ENCODE measurements around the gene CERT1.

The CERT1 gene

DNA sequence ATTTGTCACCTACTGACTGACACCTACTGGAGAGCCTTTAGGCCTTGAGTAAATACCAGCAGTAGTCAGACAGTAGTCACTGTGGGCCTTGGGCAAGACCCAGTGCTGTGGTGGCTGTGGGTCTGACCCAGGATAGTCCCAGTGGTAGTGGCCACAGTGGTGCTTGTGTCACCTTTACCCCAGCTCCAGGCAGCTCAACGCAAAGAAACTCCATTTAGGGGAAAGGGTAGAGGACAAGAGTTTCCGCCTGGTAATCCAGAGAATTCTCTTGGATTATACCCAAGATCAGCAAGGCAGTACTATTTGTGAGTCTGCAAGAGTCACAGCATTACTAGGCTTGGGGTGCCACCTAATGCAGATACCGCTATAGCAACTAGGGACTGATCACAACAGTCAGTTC lies 28.9 kb downstream of the CERT1 start:
- H3K4me1 ChIP-seq (ENCODE audit: insufficient read depth, low read length, severe bottlenecking) = no peaks in the 10 kb centered on the region
- H3K9me3 ChIP-seq (ENCODE audit: low read length) = peaks cover 16% of the 10 kb centered on the region
- peaks cover 23% of the 10 kb centered on the region for H3K36me3 ChIP-seq (ENCODE audit: insufficient read depth, low read length)
- H2AFZ ChIP-seq (ENCODE audit: low read length) = no peak overlapping the region
- H3K4me3 ChIP-seq (ENCODE audit: low read depth, low read length, poor library complexity, severe bottlenecking) = no peak overlapping the region
- no peak overlapping the region for H3K27ac ChIP-seq (ENCODE audit: low read depth, low read length, poor library complexity, severe bottlenecking)
- no peak overlapping the region for H3K9ac ChIP-seq (ENCODE audit: low read length)
- no peaks in the 10 kb centered on the region for H4K20me1 ChIP-seq (ENCODE audit: insufficient read depth, low read length)
- no peaks in the 10 kb centered on the region for H3K27me3 ChIP-seq (ENCODE audit: insufficient read depth, low read length)
- H3K4me2 ChIP-seq (ENCODE audit: low read length) = no peak overlapping the region
- H3K9me2 ChIP-seq (ENCODE audit: low read depth, low read length) = no peaks in the 10 kb centered on the region
- TF ChIP-seq EZH2 (IDR thresholded peaks at IDR 0.05; ENCODE audit: borderline replicate concordance, low read length) = no peak
- TF ChIP-seq, protein P1, sequence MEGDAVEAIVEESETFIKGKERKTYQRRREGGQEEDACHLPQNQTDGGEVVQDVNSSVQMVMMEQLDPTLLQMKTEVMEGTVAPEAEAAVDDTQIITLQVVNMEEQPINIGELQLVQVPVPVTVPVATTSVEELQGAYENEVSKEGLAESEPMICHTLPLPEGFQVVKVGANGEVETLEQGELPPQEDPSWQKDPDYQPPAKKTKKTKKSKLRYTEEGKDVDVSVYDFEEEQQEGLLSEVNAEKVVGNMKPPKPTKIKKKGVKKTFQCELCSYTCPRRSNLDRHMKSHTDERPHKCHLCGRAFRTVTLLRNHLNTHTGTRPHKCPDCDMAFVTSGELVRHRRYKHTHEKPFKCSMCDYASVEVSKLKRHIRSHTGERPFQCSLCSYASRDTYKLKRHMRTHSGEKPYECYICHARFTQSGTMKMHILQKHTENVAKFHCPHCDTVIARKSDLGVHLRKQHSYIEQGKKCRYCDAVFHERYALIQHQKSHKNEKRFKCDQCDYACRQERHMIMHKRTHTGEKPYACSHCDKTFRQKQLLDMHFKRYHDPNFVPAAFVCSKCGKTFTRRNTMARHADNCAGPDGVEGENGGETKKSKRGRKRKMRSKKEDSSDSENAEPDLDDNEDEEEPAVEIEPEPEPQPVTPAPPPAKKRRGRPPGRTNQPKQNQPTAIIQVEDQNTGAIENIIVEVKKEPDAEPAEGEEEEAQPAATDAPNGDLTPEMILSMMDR (IDR thresholded peaks at IDR 0.05; ENCODE audit: low read length) = no peak
- no peaks in the 10 kb centered on the region; the same call in none of the 2 replicates for H3F3A ChIP-seq (ENCODE audit: insufficient read depth, low read length)
- H3K79me2 ChIP-seq (ENCODE audit: insufficient read depth, low read length) = peaks cover 30% of the 10 kb centered on the region

DNA sequence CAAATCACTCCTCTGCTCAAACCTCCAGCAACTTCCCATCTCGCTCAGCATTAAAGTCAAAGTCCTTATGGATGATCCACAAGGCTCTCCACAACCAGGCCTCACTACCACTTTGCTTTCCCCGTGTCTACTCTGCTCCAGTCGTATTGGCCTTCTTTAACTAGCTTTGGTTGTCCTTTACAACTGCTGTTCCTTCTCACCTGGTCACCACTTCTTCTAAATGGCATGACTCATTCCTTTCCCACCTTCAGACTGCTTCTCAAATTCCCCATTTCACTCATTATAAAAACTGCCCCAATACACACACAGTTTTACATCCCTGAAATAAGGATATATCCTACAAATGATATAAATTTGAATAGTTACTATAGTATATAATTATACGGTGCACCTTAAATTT lies 30.4 kb downstream of the CERT1 start:
- TF ChIP-seq EZH2 (IDR thresholded peaks at IDR 0.05; ENCODE audit: borderline replicate concordance, low read length) = no peak
- TF ChIP-seq, protein P1 (IDR thresholded peaks at IDR 0.05; ENCODE audit: low read length) = no peak
- Histone ChIP-seq H3K4me1 (ENCODE audit: insufficient read depth, low read length, severe bottlenecking) (no peaks in the 10 kb centered on the region), H3K27me3 (ENCODE audit: insufficient read depth, low read length) (no peaks in the 10 kb centered on the region), H4K20me1 (ENCODE audit: insufficient read depth, low read length) (no peaks in the 10 kb centered on the region), H3F3A (ENCODE audit: insufficient read depth, low read length) (no peaks in the 10 kb centered on the region; the same call in none of the 2 replicates), H2AFZ (ENCODE audit: low read length) (no peak overlapping the region), H3K79me2 (ENCODE audit: insufficient read depth, low read length) (peaks cover 22% of the 10 kb centered on the region), H3K27ac (ENCODE audit: low read depth, low read length, poor library complexity, severe bottlenecking) (no peak overlapping the region), H3K4me3 (ENCODE audit: low read depth, low read length, poor library complexity, severe bottlenecking) (no peak overlapping the region), H3K36me3 (ENCODE audit: insufficient read depth, low read length) (peaks cover 23% of the 10 kb centered on the region), H3K9me2 (ENCODE audit: low read depth, low read length) (no peaks in the 10 kb centered on the region), H3K4me2 (ENCODE audit: low read length) (no peak overlapping the region), H3K9me3 (ENCODE audit: low read length) (peaks cover 7% of the 10 kb centered on the region), H3K9ac (ENCODE audit: low read length) (no peak overlapping the region)

DNA sequence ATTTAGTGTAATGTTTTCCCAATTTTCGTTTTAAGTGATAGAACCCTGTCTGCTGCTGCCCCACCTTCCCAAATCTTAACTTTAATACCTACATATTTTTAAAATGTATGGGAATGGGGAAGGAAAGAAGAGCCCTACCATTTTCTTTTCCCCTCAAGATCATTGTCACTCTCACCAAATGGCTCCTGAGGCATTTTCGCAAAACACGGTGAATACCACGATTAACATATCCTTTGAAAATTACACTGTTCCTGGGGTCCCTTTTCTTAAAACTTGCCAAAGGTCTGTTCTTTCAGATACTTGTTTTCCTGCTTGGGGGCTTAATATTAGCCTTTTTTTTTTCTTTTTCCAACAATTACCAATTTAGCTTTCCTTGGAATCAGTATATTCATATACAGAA lies 36.1 kb downstream of the CERT1 start:
- Histone ChIP-seq H3K4me1 (ENCODE audit: insufficient read depth, low read length, severe bottlenecking) (no peaks in the 10 kb centered on the region), H3K4me2 (ENCODE audit: low read length) (no peak overlapping the region), H3K4me3 (ENCODE audit: low read depth, low read length, poor library complexity, severe bottlenecking) (no peak overlapping the region), H3K9me3 (ENCODE audit: low read length) (peaks cover 1% of the 10 kb centered on the region; the same call in 1 of the 2 replicates), H3F3A (ENCODE audit: insufficient read depth, low read length) (no peaks in the 10 kb centered on the region), H3K27me3 (ENCODE audit: insufficient read depth, low read length) (no peaks in the 10 kb centered on the region), H3K9ac (ENCODE audit: low read length) (no peak overlapping the region), H3K79me2 (ENCODE audit: insufficient read depth, low read length) (no peaks in the 10 kb centered on the region; the same call in 1 of the 2 replicates), H3K27ac (ENCODE audit: low read depth, low read length, poor library complexity, severe bottlenecking) (no peak overlapping the region), H3K9me2 (ENCODE audit: low read depth, low read length) (no peaks in the 10 kb centered on the region), H3K36me3 (ENCODE audit: insufficient read depth, low read length) (no peaks in the 10 kb centered on the region), H2AFZ (ENCODE audit: low read length) (no peak overlapping the region), H4K20me1 (ENCODE audit: insufficient read depth, low read length) (no peaks in the 10 kb centered on the region)
- TF ChIP-seq EZH2 (IDR thresholded peaks at IDR 0.05; ENCODE audit: borderline replicate concordance, low read length) = no peak
- TF ChIP-seq, protein P1 (IDR thresholded peaks at IDR 0.05; ENCODE audit: low read length) = no peak

Data from OCI-LY1 (cell line).